Renal cortex interstitium (tissue), 11 donors: ENCODE measurements around the gene NLN. TPM values are rescaled to one million over a fixed set of nuclear protein-coding genes. Genes with fewer than 3 reads are reported as not detected.
"Not testable (repeated sequence)": the region's sequence is repeated elsewhere in the genome, so short reads cannot be mapped to it uniquely, and the experiment has no call there.

Experiments
- DNase-seq, 11 donors: peaks; one replicate each; pipeline ENCODE4 v3.0.0-alpha.2; 2013; ENCODE audit warnings: low read depth in 9 of 11, low spot score in 4 of 11; ENCODE audit errors: extremely low read depth in 1 of 11
- polyA plus RNA-seq, 3 donors: library from polyadenylated mRNA; unstranded; fragments of 120-200 nt; gene quantifications; one replicate each; pipeline ENCODE4 v1.2.1, GENCODE V29; 2013; ENCODE audit not compliant: insufficient read length in 3 of 3

NLN gene
- polyA plus RNA-seq, 3 donors, result 37.4 to 39.7 (median 37.6) TPM

DNA sequence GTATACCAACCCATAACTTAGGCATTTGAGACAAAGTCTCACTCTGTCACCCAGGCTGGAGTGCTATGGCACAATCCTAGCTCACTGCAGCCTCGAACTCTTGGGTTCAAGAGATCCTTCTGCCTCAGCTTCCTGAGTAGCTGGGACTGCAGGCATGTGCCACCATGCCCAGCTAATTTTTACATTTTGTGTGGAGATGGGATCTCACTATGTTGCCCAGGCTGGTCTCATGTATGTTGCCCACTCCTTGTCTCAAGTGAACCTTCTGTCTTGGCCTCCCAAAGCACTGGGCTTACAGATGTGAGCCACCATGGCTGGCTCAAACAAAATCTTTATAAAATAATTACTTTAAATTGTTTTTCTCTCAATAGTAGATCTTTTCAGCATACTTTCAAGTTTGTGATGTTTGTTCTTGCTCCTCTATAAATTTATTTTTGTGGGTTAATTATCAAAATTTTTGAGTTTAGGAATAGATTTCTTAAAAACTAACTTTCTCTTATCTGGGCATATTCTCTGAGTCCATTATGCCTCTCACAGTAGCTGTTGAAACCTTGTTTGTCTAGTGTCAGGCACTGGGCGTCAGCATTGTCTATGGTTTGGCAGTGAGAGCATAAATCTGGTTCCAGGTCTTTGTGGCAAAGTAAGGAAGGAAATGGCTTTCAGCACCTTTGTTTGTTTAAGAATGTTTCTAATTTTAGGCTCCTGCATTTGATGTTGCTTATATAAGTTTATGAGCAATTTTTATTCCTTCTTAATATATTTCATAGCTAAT, 38.7 kb downstream of the NLN start:
- DNase-seq, result no peak

DNA sequence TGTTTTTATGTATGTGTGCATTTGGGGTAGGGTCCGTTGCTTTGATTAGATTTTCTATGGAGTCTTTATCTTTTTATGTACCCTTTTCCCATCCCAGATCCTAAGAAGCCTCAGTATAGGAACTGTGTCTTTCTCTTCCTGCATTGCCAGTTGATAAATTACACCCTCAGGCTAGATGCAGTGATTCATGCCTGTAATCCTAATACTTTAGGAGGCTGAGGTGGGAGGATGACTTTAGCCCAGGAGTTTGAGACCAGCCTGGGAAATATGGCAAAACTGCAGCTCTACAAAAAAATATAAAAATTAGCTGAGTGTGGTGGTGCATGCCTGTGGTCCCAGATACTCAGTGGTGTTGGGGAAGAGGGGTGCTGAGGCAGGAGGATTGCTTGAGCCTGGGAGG, 40.2 kb downstream of the NLN start:
- DNase-seq, result no peak

DNA sequence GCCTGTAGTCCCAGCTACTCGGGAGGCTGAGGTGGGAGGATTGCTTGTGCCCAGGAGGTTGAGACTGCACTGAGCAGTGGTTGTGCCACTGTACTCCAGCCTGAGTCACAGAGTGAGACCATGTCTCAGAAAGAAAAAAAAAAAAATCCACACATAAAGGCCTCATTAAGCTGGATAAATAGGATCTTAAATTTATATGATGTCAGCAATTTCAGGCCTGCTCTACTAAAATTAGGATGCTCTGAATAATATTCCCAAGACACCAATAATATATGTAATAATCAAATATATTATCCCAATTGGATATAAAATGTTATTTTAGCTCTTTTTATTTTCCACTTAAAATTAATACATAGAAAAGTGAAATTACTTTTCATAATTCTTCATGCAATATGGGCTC, 43.6 kb downstream of the NLN start:
- DNase-seq, result no peak

- no peak for DNase-seq
Measured at GRCh38 chr5:65766175-65766574, 44.2 kb downstream of the NLN start.

DNA sequence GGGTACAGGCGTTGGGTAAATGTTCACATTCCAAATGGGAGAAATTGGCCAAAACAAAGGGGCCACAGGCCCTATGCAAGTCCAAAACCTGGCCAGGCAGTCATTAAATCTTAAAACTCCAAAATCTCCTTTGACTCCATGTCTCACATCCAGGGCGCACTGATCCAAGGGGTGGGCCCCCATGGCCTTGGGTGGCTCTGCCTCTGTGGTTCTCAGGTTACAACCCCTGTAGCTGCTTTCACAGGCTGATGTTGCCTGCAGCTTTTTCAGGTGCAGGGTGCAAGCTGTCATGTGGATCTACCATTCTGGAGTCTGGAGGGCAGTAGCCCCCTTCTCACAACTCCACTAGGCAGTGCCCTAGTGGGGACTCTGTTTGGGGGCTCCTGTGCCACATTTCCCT, 44.8 kb downstream of the NLN start:
- no peak for DNase-seq

- no peak for DNase-seq
Measured at GRCh38 chr5:65767565-65767964, 45.6 kb downstream of the NLN start.

DNA sequence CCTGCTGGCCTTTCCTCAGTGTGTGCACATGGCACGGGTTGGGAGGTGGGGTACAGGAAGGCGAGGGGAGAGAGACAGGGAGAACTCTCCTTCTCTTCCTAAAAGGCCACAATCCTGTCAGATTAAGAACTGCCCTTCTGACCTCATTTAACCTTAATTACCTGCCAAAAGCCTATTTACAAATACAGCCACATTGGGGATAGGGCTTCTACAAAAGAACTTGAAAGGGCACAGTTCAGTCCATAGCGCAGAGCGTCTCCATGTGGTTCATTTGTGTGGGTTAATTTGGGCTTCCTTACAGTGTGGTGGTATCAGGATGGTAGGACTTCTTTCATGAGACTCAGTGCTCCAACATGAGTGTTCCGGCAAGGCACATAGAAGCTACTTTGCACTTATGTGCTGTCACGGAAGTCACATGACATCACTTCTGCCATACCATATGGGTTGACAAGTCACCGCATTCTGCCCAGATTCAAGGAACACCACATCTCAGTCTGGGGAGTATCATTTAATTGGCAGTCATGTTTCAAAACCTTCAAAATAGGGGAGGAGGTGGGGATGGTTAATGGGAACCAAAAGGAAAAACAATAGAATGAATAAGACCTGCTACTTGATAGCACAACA, 46.8 kb downstream of the NLN start:
- DNase-seq, result no peak

GRCh38 chr5:65769539-65769938, 47.5 kb downstream of the NLN start:
- no peak for DNase-seq

- DNase-seq, result no peak
Measured at GRCh38 chr5:65771266-65771665, 49.3 kb downstream of the NLN start.

DNA sequence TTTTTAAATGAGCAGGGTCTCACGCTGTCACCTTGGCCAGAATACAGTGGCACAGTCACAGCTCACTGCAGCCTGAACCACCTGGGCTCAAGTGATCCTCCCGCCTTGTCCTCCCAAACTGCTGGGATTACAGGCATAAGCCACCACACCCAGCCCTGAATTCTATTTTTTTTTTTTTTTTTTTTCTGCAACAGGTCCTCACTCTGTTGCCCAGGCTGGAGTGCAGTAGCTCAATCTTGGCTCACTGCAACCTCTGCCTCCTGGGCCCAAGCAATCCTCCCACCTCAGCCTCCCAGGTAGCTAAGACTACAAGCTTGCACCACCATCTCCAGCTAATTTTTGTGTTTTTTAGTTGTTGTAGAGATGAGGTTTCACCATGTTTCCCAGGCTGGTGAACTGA, 51.0 kb downstream of the NLN start:
- not testable (repeated sequence) for DNase-seq

GRCh38 chr5:65774346-65774745, 52.3 kb downstream of the NLN start:
- DNase-seq, result peak in 1 of 11 donors; percentile 15

DNA sequence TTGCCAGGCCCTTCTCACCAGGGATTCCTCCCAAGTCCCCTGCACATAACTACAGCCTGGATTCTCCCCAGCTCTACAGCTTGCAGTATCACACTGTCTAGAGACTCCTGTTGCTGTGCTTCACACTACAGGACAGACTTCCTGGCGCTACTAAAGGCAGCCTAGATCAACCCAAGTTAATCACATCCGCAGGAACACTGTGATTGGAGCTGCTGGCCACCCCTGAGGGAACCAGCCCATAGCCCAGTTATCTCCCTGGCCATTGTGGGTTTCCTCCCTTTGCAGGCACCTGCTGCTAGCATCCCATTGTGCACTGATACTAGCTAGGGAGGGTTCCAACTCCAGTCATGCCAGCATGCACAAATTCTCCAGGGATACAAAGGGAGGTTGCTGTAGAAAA, 53.5 kb downstream of the NLN start:
- no peak for DNase-seq

DNA sequence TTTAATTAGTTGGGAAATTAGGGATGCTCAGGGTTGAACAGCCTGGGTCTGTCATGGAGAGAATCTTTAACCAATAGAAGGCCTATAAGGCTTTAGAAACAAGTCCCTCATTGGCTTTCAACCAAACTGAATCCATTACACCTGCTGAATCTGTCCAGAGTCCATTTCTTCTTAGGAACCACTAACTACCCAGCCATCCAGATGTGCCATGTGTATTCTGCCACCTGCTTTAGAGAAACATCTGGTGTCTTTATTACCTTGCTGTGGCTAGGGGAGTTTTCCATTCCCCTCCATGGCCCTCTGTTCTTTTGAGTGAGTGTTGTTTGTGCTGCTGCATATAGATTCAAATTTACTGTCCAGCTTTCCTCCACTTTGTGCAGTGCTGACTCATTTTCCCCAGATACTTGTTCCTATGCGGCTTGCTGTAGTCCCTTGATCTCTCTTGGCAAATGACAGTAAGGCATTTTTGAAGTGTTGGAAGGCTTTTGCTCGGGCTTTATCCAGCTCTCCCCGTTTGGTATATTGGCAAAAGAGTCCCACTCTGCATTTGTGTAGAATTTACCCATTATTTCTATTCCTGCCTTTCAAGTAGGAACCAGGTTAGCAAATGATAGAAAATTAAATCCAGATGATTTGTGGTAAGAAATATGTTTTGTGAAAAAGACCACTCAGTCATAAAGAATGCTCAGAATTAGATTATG, 54.6 kb downstream of the NLN start:
- DNase-seq, result no peak

- no peak for DNase-seq
Measured at GRCh38 chr5:65778126-65778525, 56.1 kb downstream of the NLN start.

GRCh38 chr5:65779643-65780042, 57.6 kb downstream of the NLN start:
- DNase-seq, result no peak

DNA sequence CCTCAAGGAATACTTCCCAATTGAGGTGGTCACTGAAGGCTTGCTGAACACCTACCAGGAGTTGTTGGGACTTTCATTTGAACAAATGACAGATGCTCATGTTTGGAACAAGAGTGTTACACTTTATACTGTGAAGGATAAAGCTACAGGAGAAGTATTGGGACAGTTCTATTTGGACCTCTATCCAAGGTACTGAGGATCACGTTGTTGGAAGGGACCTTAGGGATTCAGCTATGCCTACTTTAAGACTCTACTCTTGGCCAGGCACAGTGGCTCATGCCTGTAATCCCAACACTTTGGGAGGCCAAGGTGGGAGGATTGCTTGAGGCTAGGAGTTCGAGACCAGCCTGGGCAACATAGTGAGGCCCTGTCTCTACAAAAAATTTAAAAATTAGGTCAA, 66.3 kb downstream of the NLN start:
- not testable (repeated sequence) for DNase-seq

- no peak for DNase-seq
Measured at GRCh38 chr5:65790371-65791163, 68.6 kb downstream of the NLN start.

GRCh38 chr5:65791712-65792673, 70.0 kb downstream of the NLN start:
- DNase-seq, result no peak
